HEK293 (cell line): ENCODE data around the gene INHBB.
"Not testable (repeated sequence)": the region's sequence is repeated elsewhere in the genome, so short reads cannot be mapped to it uniquely, and the experiment has no call there.

ENCODE experiments used
- CTCF ChIA-PET: fragments of 350-600 bp; formaldehyde crosslinking; extraction: SDS; loops from one replicate; lab custom pipeline; 2021; ENCODE audit warnings: antibody characterized with exemption; lab: Yijun Ruan, JAX
- POLR2A ChIA-PET: fragments of 300-600 bp; formaldehyde crosslinking; extraction: SDS; loops from one replicate; lab custom pipeline; 2020; ENCODE audit warnings: antibody characterized with exemption, inconsistent platforms; lab: Yijun Ruan, JAX
- H3K27ac ChIP-seq: fragments of 200-500 bp; sonication (Bioruptor generic); 2 replicates; pipeline ENCODE4 v1.5.1; 2014; ENCODE audit warnings: low read depth, low read length, control low read depth, inconsistent platforms; ENCODE audit errors: extremely low read depth
- H3K36me3 ChIP-seq, 2 experiments: fragments of 200-500 bp in 1 of 2; sonication (Bioruptor generic) in 1 of 2; 1 replicate in 1 of 2; 2 replicates in 1 of 2; pipeline ENCODE4 v1.5.1; 2014 to 2017; ENCODE audit warnings: inconsistent platforms in 2 of 2, low read length in 2 of 2; ENCODE audit not compliant: control insufficient read depth in 2 of 2, insufficient read depth in 1 of 2
- H3K4me1 ChIP-seq: fragments of 200-500 bp; sonication (Bioruptor generic); 2 replicates; pipeline ENCODE4 v1.5.1; 2014; ENCODE audit warnings: mild to moderate bottlenecking, low read length, inconsistent platforms; ENCODE audit not compliant: control insufficient read depth, insufficient read depth
- H3K4me3 ChIP-seq: 2 replicates; pipeline ENCODE4 v1.5.1; 2011; ENCODE audit warnings: low read depth, mild to moderate bottlenecking, control low read depth, low read length, moderate library complexity
- H3K9me3 ChIP-seq: fragments of 200-500 bp; sonication (Bioruptor generic); 2 replicates; pipeline ENCODE4 v1.5.1; 2014; ENCODE audit warnings: low read depth, low read length, inconsistent platforms; ENCODE audit not compliant: control insufficient read depth, insufficient read depth
- KLF1 ChIP-seq: fragments of 450-650 bp; formaldehyde crosslinking; IDR thresholded peaks from 2 replicates; pipeline ENCODE4 v1.5.1; 2016; ENCODE audit warnings: missing biosample characterization, missing genetic modification characterization
- MZF1 ChIP-seq: fragments of 450-650 bp; formaldehyde crosslinking; IDR thresholded peaks from 2 replicates; pipeline ENCODE4 v1.5.1; 2017; ENCODE audit warnings: missing biosample characterization, missing genetic modification characterization, borderline replicate concordance
- ZFP37 ChIP-seq: fragments of 450-650 bp; formaldehyde crosslinking; IDR thresholded peaks from 2 replicates; pipeline ENCODE4 v1.5.1; 2016; ENCODE audit warnings: missing biosample characterization, missing genetic modification characterization
- ZNF133 ChIP-seq: fragments of 450-650 bp; formaldehyde crosslinking; IDR thresholded peaks from 2 replicates; pipeline ENCODE4 v1.5.1; 2016; ENCODE audit warnings: missing biosample characterization, missing genetic modification characterization
- ZNF138 ChIP-seq: fragments of 450-650 bp; formaldehyde crosslinking; IDR thresholded peaks from 2 replicates; pipeline ENCODE4 v1.5.1; 2016; ENCODE audit warnings: missing biosample characterization, missing genetic modification characterization, borderline replicate concordance
- ZNF175 ChIP-seq: fragments of 450-650 bp; formaldehyde crosslinking; IDR thresholded peaks from 2 replicates; pipeline ENCODE4 v1.5.1; 2016; ENCODE audit warnings: missing biosample characterization, missing genetic modification characterization
- ZNF223 ChIP-seq: fragments of 450-650 bp; formaldehyde crosslinking; IDR thresholded peaks from 2 replicates; pipeline ENCODE4 v1.5.1; 2016; ENCODE audit warnings: missing biosample characterization, missing genetic modification characterization
- ZNF23 ChIP-seq: fragments of 450-650 bp; formaldehyde crosslinking; IDR thresholded peaks from 2 replicates; pipeline ENCODE4 v1.5.1; 2016; ENCODE audit warnings: missing biosample characterization, missing genetic modification characterization, borderline replicate concordance
- ZNF274 ChIP-seq, 2 experiments: fragments of 200-500 bp in 1 of 2; fragments of 450-650 bp in 1 of 2; sonication (Bioruptor generic) in 1 of 2; formaldehyde crosslinking in 1 of 2; IDR thresholded peaks; 2 replicates each; pipeline versions ENCODE4 v1.5.1 to v1.6.1; 2014 to 2016; ENCODE audit warnings: borderline replicate concordance in 1 of 2, inconsistent platforms in 1 of 2, low read length in 1 of 2, missing biosample characterization in 1 of 2, missing genetic modification characterization in 1 of 2
- ZNF423 ChIP-seq: fragments of 450-650 bp; formaldehyde crosslinking; IDR thresholded peaks from 2 replicates; pipeline ENCODE4 v1.5.1; 2016; ENCODE audit warnings: missing biosample characterization, missing genetic modification characterization
- ZNF48 ChIP-seq: fragments of 450-650 bp; formaldehyde crosslinking; IDR thresholded peaks from 2 replicates; pipeline ENCODE4 v1.5.1; 2016; ENCODE audit warnings: missing biosample characterization, missing genetic modification characterization
- ZNF529 ChIP-seq: fragments of 450-650 bp; formaldehyde crosslinking; IDR thresholded peaks from 2 replicates; pipeline ENCODE4 v1.5.1; 2017; ENCODE audit warnings: missing genetic modification characterization, missing biosample characterization; ENCODE audit not compliant: insufficient replicate concordance
- ZNF549 ChIP-seq: fragments of 450-650 bp; IDR thresholded peaks from 2 replicates; pipeline ENCODE4 v1.5.1; 2018; ENCODE audit warnings: missing biosample characterization, missing genetic modification characterization, mild to moderate bottlenecking, inconsistent platforms, moderate library complexity
- ZNF785 ChIP-seq: fragments of 450-650 bp; formaldehyde crosslinking; IDR thresholded peaks from 2 replicates; pipeline ENCODE4 v1.5.1; 2016; ENCODE audit warnings: missing biosample characterization, missing genetic modification characterization
- ZNF791 ChIP-seq: fragments of 450-650 bp; formaldehyde crosslinking; IDR thresholded peaks from 2 replicates; pipeline ENCODE4 v1.5.1; 2016; ENCODE audit warnings: missing biosample characterization, missing genetic modification characterization
- ZNF837 ChIP-seq: fragments of 450-650 bp; formaldehyde crosslinking; IDR thresholded peaks from 2 replicates; pipeline ENCODE4 v1.5.1; 2016; ENCODE audit warnings: missing biosample characterization, missing genetic modification characterization
- TF ChIP-seq, protein P1 (sequence below): fragments of 450-650 bp; formaldehyde crosslinking; IDR thresholded peaks from 2 replicates; pipeline ENCODE4 v1.5.0; 2017; ENCODE audit warnings: missing biosample characterization, missing genetic modification characterization, borderline replicate concordance
- TF ChIP-seq, protein P2 (sequence below): fragments of 450-650 bp; formaldehyde crosslinking; IDR thresholded peaks from 2 replicates; pipeline ENCODE4 v1.5.1; 2016; ENCODE audit warnings: missing biosample characterization, missing genetic modification characterization
- TF ChIP-seq, protein P3 (sequence below): fragments of 450-650 bp; formaldehyde crosslinking; IDR thresholded peaks from 2 replicates; pipeline ENCODE4 v1.5.1; 2016; ENCODE audit warnings: missing biosample characterization, missing genetic modification characterization
- TF ChIP-seq, protein P4 (sequence below): fragments of 450-650 bp; formaldehyde crosslinking; IDR thresholded peaks from 2 replicates; pipeline ENCODE4 v1.5.1; 2017; ENCODE audit warnings: missing biosample characterization, mild to moderate bottlenecking, missing genetic modification characterization, moderate library complexity

The INHBB gene

DNA sequence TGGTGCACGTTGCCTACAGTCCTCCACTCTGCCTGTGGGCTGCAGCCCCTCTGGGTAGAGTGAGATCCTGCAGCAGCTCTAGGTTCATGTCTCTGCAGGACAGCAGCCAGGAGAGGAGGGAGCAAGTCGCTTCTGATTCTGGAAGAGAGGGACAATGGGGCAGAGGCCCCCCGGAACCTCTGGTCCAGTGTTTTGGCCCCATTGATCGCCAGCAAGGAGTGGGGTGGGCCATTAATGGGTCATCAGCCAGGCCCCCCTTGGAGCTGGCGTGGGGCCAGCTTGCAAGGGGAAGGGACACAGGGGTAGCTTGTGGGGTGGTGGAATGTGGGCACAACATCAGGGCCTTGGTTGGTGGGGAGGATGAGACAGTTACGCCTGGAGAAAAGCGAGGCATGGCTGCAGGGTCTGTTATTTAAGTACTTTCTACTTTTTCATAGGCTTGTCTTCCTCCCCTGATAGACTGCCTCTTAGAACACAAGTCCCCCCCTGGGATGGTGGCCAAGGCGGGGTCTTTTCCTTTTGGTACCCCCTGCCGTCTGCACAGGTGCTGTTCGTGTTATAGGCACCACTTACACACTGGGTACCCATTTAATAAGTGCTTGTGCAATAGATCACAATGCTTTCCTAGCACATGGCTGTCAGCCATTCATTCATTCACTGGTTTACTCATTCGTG, 44.6 kb downstream of the INHBB start (continued):
- TF ChIP-seq, protein P1, sequence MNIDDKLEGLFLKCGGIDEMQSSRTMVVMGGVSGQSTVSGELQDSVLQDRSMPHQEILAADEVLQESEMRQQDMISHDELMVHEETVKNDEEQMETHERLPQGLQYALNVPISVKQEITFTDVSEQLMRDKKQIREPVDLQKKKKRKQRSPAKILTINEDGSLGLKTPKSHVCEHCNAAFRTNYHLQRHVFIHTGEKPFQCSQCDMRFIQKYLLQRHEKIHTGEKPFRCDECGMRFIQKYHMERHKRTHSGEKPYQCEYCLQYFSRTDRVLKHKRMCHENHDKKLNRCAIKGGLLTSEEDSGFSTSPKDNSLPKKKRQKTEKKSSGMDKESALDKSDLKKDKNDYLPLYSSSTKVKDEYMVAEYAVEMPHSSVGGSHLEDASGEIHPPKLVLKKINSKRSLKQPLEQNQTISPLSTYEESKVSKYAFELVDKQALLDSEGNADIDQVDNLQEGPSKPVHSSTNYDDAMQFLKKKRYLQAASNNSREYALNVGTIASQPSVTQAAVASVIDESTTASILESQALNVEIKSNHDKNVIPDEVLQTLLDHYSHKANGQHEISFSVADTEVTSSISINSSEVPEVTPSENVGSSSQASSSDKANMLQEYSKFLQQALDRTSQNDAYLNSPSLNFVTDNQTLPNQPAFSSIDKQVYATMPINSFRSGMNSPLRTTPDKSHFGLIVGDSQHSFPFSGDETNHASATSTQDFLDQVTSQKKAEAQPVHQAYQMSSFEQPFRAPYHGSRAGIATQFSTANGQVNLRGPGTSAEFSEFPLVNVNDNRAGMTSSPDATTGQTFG (tag by site-specific recombination), result no peak
- no peak for TF ChIP-seq ZNF138
- TF ChIP-seq ZNF791 (tag by site-specific recombination), result no peak
- TF ChIP-seq ZNF549 (tag by site-specific recombination), result no peak
- TF ChIP-seq, protein P2, sequence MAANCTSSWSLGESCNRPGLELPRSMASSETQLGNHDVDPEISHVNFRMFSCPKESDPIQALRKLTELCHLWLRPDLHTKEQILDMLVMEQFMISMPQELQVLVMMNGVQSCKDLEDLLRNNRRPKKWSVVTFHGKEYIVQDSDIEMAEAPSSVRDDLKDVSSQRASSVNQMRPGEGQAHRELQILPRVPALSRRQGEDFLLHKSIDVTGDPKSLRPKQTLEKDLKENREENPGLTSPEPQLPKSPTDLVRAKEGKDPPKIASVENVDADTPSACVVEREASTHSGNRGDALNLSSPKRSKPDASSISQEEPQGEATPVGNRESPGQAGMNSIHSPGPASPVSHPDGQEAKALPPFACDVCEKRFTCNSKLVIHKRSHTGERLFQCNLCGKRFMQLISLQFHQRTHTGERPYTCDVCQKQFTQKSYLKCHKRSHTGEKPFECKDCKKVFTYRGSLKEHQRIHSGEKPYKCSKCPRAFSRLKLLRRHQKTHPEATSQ (tag by site-specific recombination), result no peak
- TF ChIP-seq, protein P3, sequence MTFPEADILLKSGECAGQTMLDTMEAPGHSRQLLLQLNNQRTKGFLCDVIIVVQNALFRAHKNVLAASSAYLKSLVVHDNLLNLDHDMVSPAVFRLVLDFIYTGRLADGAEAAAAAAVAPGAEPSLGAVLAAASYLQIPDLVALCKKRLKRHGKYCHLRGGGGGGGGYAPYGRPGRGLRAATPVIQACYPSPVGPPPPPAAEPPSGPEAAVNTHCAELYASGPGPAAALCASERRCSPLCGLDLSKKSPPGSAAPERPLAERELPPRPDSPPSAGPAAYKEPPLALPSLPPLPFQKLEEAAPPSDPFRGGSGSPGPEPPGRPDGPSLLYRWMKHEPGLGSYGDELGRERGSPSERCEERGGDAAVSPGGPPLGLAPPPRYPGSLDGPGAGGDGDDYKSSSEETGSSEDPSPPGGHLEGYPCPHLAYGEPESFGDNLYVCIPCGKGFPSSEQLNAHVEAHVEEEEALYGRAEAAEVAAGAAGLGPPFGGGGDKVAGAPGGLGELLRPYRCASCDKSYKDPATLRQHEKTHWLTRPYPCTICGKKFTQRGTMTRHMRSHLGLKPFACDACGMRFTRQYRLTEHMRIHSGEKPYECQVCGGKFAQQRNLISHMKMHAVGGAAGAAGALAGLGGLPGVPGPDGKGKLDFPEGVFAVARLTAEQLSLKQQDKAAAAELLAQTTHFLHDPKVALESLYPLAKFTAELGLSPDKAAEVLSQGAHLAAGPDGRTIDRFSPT (tag by site-specific recombination), result no peak
- no peak for TF ChIP-seq ZFP37
- no peak for TF ChIP-seq ZNF133
- TF ChIP-seq ZNF23 (tag by site-specific recombination), result no peak
- no peak for TF ChIP-seq ZNF785 (tag by site-specific recombination)

DNA sequence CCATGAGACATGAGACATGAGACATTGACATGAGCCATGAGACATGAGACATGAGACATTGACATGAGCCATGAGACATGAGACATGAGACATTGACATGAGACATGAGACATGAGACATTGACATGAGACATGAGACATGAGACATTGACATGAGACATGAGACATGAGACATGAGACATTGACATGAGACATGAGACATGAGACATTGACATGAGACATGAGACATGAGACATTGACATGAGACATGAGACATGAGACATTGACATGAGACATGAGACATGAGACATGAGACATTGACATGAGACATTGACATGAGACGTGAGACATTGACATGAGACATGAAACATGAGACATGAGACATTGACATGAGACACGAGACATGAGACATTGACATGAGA, 45.4 kb downstream of the INHBB start:
- H3K4me1 ChIP-seq, POLR2A ChIA-PET, H3K4me3 ChIP-seq, H3K36me3 ChIP-seq, H3K27ac ChIP-seq, CTCF ChIA-PET, H3K9me3 ChIP-seq: not testable (repeated sequence)

DNA sequence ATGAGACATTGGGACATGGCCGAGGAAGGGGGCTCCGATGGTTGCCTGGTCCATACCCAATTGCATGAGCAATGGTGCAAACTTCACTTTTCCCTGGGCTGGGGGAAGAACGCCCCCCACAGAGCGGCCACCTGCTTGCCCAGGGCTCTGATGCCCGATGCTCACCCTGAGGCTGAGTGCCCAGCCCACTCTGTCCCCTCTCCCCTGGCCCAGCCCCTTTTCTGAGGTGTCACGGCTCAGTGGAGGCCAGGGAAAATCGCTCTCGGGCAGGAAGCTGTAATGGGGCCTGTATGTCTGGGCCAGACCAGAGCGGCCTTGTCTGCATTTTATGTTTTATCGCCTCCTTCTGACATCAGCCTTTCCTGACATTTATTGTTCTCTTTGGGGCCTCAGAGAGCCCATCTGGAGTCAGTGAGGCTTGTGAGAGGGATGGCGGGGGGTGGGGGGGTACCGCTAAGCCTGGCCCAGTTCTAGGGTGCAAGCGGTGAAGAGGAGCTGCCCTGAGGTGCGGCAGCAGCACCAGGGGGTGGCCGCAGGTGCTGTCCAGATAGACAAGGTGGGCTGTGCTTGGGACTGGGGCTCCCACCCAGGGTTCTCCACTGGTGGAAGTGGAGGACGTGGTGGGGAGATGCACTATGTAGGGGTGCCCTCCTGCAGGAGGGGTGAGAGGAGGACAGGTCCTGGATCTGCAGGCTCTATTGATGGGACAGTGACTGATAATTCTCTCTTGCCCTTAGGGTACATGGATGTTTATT, 46.2 kb downstream of the INHBB start:
- ChIA-PET CTCF (no interaction called here), POLR2A (no interaction called here)
- Histone ChIP-seq H3K4me1 (peaks cover 5% of the 10 kb centered on the region; the same call in 1 of the 2 replicates), H3K36me3 (no peaks in the 10 kb centered on the region), H3K4me3 (no peak overlapping the region), H3K9me3 (no peaks in the 10 kb centered on the region), H3K27ac (no peak overlapping the region)
- TF ChIP-seq, protein P4, sequence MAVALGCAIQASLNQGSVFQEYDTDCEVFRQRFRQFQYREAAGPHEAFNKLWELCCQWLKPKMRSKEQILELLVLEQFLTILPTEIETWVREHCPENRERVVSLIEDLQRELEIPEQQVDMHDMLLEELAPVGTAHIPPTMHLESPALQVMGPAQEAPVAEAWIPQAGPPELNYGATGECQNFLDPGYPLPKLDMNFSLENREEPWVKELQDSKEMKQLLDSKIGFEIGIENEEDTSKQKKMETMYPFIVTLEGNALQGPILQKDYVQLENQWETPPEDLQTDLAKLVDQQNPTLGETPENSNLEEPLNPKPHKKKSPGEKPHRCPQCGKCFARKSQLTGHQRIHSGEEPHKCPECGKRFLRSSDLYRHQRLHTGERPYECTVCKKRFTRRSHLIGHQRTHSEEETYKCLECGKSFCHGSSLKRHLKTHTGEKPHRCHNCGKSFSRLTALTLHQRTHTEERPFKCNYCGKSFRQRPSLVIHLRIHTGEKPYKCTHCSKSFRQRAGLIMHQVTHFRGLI (tag by site-specific recombination), result no peak
- TF ChIP-seq ZNF48 (tag by site-specific recombination) (no peak), ZNF175 (tag by site-specific recombination) (no peak), MZF1 (tag by site-specific recombination) (no peak), KLF1 (tag by site-specific recombination) (no peak), ZNF274 (IDR thresholded peaks at IDR 0.05; ENCODE audit: low read length) (no peak), ZNF274 (tag by site-specific recombination; IDR thresholded peaks at IDR 0.05; ENCODE audit: borderline replicate concordance) (no peak), ZNF423 (tag by site-specific recombination) (no peak), ZNF529 (tag by site-specific recombination) (no peak), ZNF837 (tag by site-specific recombination) (no peak), ZNF223 (tag by site-specific recombination) (no peak)
